Measurements from ENCODE around the gene MAP7.

DNA sequence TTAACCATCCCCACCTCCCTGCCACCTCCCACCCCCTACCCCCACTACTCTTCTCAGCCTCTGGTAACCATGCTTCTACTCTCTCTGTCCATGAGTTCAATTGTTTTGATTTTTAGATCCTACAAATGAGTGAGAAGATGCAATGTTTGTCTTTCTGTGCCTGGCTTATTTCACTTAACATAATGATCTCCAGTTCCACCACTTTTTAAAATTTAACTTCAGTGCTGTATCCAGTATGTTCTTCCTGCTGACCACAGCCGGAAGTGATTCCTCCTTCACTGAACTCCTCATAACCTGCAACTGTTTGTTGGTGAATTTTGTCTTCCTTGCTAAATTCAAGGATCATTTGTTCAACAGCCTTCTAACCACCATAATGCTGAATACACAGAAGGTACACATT, 3.9 kb downstream of the MAP7 start:
- TF ChIP-seq EZH2phosphoT487 (IDR thresholded peaks at IDR 0.05; ENCODE audit: insufficient read depth, low read depth) (no peak), EZH2 (IDR thresholded peaks at IDR 0.05; ENCODE audit: insufficient read depth, poor library complexity, severe bottlenecking) (no peak)

Measured in GM23248 (cell line).